ENCODE measurements around the gene CD2AP.

The CD2AP gene

GRCh38 chr6:47595785-47596184 is 118.2 kb downstream of the CD2AP start:
- no peak overlapping the region for H3K27ac ChIP-seq
- no peak for TF ChIP-seq CTCF (conservative IDR thresholded peaks at IDR 0.05)
- TF ChIP-seq ZFX (IDR thresholded peaks at IDR 0.05): no peak

- no peak overlapping the region for H3K27ac ChIP-seq
- TF ChIP-seq ZFX (IDR thresholded peaks at IDR 0.05) (no peak), CTCF (conservative IDR thresholded peaks at IDR 0.05) (no peak)
Observed at GRCh38 chr6:47598367-47598766, 120.8 kb downstream of the CD2AP start.

- TF ChIP-seq CTCF (conservative IDR thresholded peaks at IDR 0.05): no peak
- TF ChIP-seq ZFX (IDR thresholded peaks at IDR 0.05): no peak
- H3K27ac ChIP-seq: no peak overlapping the region
Observed at GRCh38 chr6:47599512-47599911, 121.9 kb downstream of the CD2AP start.

GRCh38 chr6:47603227-47603626 is 125.6 kb downstream of the CD2AP start:
- no peak for TF ChIP-seq CTCF (conservative IDR thresholded peaks at IDR 0.05)
- TF ChIP-seq ZFX (IDR thresholded peaks at IDR 0.05): no peak
- no peak overlapping the region for H3K27ac ChIP-seq

GRCh38 chr6:47603995-47604394 is 126.4 kb downstream of the CD2AP start:
- TF ChIP-seq CTCF (conservative IDR thresholded peaks at IDR 0.05) (no peak), ZFX (IDR thresholded peaks at IDR 0.05) (no peak)

GRCh38 chr6:47621838-47622449 is 144.4 kb downstream of the CD2AP start:
- TF ChIP-seq ZFX (IDR thresholded peaks at IDR 0.05) (no peak), CTCF (conservative IDR thresholded peaks at IDR 0.05) (no peak)
- no peak overlapping the region for H3K27ac ChIP-seq

More at GRCh38 chr6:47603995-47604394, 126.4 kb downstream of the CD2AP start:
- no peak overlapping the region for H3K27ac ChIP-seq

- H3K27ac ChIP-seq: no peak overlapping the region
- TF ChIP-seq ZFX (IDR thresholded peaks at IDR 0.05) (no peak), CTCF (conservative IDR thresholded peaks at IDR 0.05) (no peak)
Observed at GRCh38 chr6:47626782-47627181, 149.2 kb downstream of the CD2AP start.

All from C4-2B (cell line).